Memory B cell (primary cell): ENCODE results near the gene UBXN6.

Experiments used
- ATAC-seq: fragments of 150-1000 bp; cut with Tn5 transposase; 2 replicates; pipeline ENCODE4 v1.10.0; 2021; ENCODE audit warnings: low read depth, mild to moderate bottlenecking, moderate library complexity
- DNase-seq, 2 donors: peaks; one replicate each; pipeline ENCODE4 v3.0.0; 2022; ENCODE audit warnings: low spot score in 2 of 2
- H3K27ac Mint-ChIP-seq: one replicate; pipeline ENCODE4 v1.8.0; 2022; ENCODE audit warnings: mild to moderate bottlenecking, moderate library complexity, mixed read lengths
- H3K27me3 Mint-ChIP-seq: one replicate; pipeline ENCODE4 v1.8.0; 2022; ENCODE audit warnings: mixed read lengths
- H3K36me3 Mint-ChIP-seq: one replicate; pipeline ENCODE4 v1.8.0; 2022; ENCODE audit warnings: mild to moderate bottlenecking, mixed read lengths
- H3K4me1 Mint-ChIP-seq: one replicate; pipeline ENCODE4 v1.8.0; 2022; ENCODE audit warnings: mixed read lengths
- H3K4me3 Mint-ChIP-seq: one replicate; pipeline ENCODE4 v1.8.0; 2022; ENCODE audit warnings: mild to moderate bottlenecking, moderate library complexity, mixed read lengths
- H3K9me3 Mint-ChIP-seq: one replicate; pipeline ENCODE4 v1.8.0; 2022; ENCODE audit warnings: mixed read lengths

The UBXN6 gene

GRCh38 chr19:4457654-4458395 is at the start of gene UBXN6:
UBXN6 (minus strand) TSS chr19:4457794; CDS start chr19:4457697, 97 bp downstream.
- peak within 1 kb of the TSS; percentile 88 for H3K4me3 Mint-ChIP-seq
- peaks cover 25% of the 10 kb centered on the region for H3K4me1 Mint-ChIP-seq
- DNase-seq (peak; percentile 94 to 95), ATAC-seq (peak; percentile 98)
- H3K9me3 Mint-ChIP-seq: no peaks in the 10 kb centered on the region
- H3K27ac Mint-ChIP-seq: peak within 1 kb of the TSS; percentile 95
- peaks cover 7% of the 10 kb centered on the region for H3K36me3 Mint-ChIP-seq
- H3K27me3 Mint-ChIP-seq: no peaks in the 10 kb centered on the region

- DNase-seq: no peak
- Mint-ChIP-seq H3K27me3 (no peaks in the 10 kb centered on the region), H3K4me1 (peaks cover 3% of the 10 kb centered on the region), H3K4me3 (no peak overlapping the region), H3K27ac (no peak overlapping the region), H3K9me3 (peaks cover 2% of the 10 kb centered on the region), H3K36me3 (peaks cover 12% of the 10 kb centered on the region)
- ATAC-seq: no peak
Observed at GRCh38 chr19:4507150-4507452, 49.5 kb upstream of the UBXN6 start.

GRCh38 chr19:4506449-4507149 is 49.0 kb upstream of the UBXN6 start:
- H3K4me3 Mint-ChIP-seq: no peak overlapping the region
- no peaks in the 10 kb centered on the region for H3K27me3 Mint-ChIP-seq
- ATAC-seq: no peak
- no peak for DNase-seq
- H3K9me3 Mint-ChIP-seq: peaks cover 2% of the 10 kb centered on the region
- H3K27ac Mint-ChIP-seq: no peak overlapping the region
- H3K4me1 Mint-ChIP-seq: peaks cover 3% of the 10 kb centered on the region
- peaks cover 12% of the 10 kb centered on the region for H3K36me3 Mint-ChIP-seq

- Mint-ChIP-seq H3K4me3 (no peak overlapping the region), H3K27ac (no peak overlapping the region), H3K9me3 (peaks cover 2% of the 10 kb centered on the region), H3K4me1 (peaks cover 3% of the 10 kb centered on the region), H3K36me3 (peaks cover 12% of the 10 kb centered on the region), H3K27me3 (no peaks in the 10 kb centered on the region)
- DNase-seq (no peak), ATAC-seq (no peak)
Observed at GRCh38 chr19:4505570-4506448, 48.2 kb upstream of the UBXN6 start.

- H3K4me1 Mint-ChIP-seq: peaks cover 3% of the 10 kb centered on the region
Observed at GRCh38 chr19:4504891-4505569, 47.4 kb upstream of the UBXN6 start.

GRCh38 chr19:4504297-4504701 is 46.7 kb upstream of the UBXN6 start:
- no peak overlapping the region for H3K4me3 Mint-ChIP-seq
- H3K27ac Mint-ChIP-seq: no peak overlapping the region
- H3K4me1 Mint-ChIP-seq: peaks cover 3% of the 10 kb centered on the region
- H3K9me3 Mint-ChIP-seq: peaks cover 2% of the 10 kb centered on the region
- H3K36me3 Mint-ChIP-seq: peaks cover 20% of the 10 kb centered on the region
- DNase-seq: no peak
- H3K27me3 Mint-ChIP-seq: no peaks in the 10 kb centered on the region
- no peak for ATAC-seq

More at GRCh38 chr19:4504891-4505569, 47.4 kb upstream of the UBXN6 start:
- no peak for DNase-seq
- Mint-ChIP-seq H3K27me3 (no peaks in the 10 kb centered on the region), H3K9me3 (peaks cover 2% of the 10 kb centered on the region), H3K36me3 (peaks cover 14% of the 10 kb centered on the region), H3K4me3 (no peak overlapping the region), H3K27ac (no peak overlapping the region)
- ATAC-seq: no peak

GRCh38 chr19:4503825-4504170 is 46.2 kb upstream of the UBXN6 start:
- DNase-seq (no peak), ATAC-seq (no peak)
- no peak overlapping the region for H3K4me3 Mint-ChIP-seq
- H3K27me3 Mint-ChIP-seq: no peaks in the 10 kb centered on the region
- peaks cover 20% of the 10 kb centered on the region for H3K36me3 Mint-ChIP-seq
- H3K4me1 Mint-ChIP-seq: peaks cover 3% of the 10 kb centered on the region
- H3K9me3 Mint-ChIP-seq: peaks cover 2% of the 10 kb centered on the region
- no peak overlapping the region for H3K27ac Mint-ChIP-seq

GRCh38 chr19:4503132-4503824 is 45.7 kb upstream of the UBXN6 start:
- no peak overlapping the region for H3K4me3 Mint-ChIP-seq
- no peaks in the 10 kb centered on the region for H3K27me3 Mint-ChIP-seq
- DNase-seq (no peak), ATAC-seq (no peak)
- H3K9me3 Mint-ChIP-seq: peaks cover 2% of the 10 kb centered on the region
- no peak overlapping the region for H3K27ac Mint-ChIP-seq
- H3K4me1 Mint-ChIP-seq: peaks cover 3% of the 10 kb centered on the region
- H3K36me3 Mint-ChIP-seq: peaks cover 20% of the 10 kb centered on the region

- no peak for DNase-seq
- ATAC-seq: no peak
- peaks cover 24% of the 10 kb centered on the region for H3K36me3 Mint-ChIP-seq
- H3K4me3 Mint-ChIP-seq: no peak overlapping the region
- no peak overlapping the region for H3K27ac Mint-ChIP-seq
- H3K9me3 Mint-ChIP-seq: peaks cover 2% of the 10 kb centered on the region
- peaks cover 3% of the 10 kb centered on the region for H3K4me1 Mint-ChIP-seq
- H3K27me3 Mint-ChIP-seq: no peaks in the 10 kb centered on the region
Observed at GRCh38 chr19:4502282-4503131, 44.9 kb upstream of the UBXN6 start.

GRCh38 chr19:4501691-4502090 is 44.1 kb upstream of the UBXN6 start:
- ATAC-seq: no peak
- H3K36me3 Mint-ChIP-seq: peaks cover 24% of the 10 kb centered on the region

GRCh38 chr19:4500841-4501591 is 43.4 kb upstream of the UBXN6 start:
- Mint-ChIP-seq H3K36me3 (peaks cover 20% of the 10 kb centered on the region), H3K27me3 (no peaks in the 10 kb centered on the region), H3K4me1 (no peaks in the 10 kb centered on the region), H3K27ac (no peak overlapping the region), H3K4me3 (no peak overlapping the region), H3K9me3 (no peaks in the 10 kb centered on the region)
- ATAC-seq (no peak), DNase-seq (no peak)

More at GRCh38 chr19:4501691-4502090, 44.1 kb upstream of the UBXN6 start:
- no peak for DNase-seq
- Mint-ChIP-seq H3K4me1 (peaks cover 3% of the 10 kb centered on the region), H3K27me3 (no peaks in the 10 kb centered on the region), H3K4me3 (no peak overlapping the region), H3K9me3 (peaks cover 2% of the 10 kb centered on the region), H3K27ac (no peak overlapping the region)

GRCh38 chr19:4499855-4500254 is 42.3 kb upstream of the UBXN6 start:
- Mint-ChIP-seq H3K27ac (no peak overlapping the region), H3K36me3 (peaks cover 12% of the 10 kb centered on the region), H3K4me3 (no peak overlapping the region), H3K27me3 (no peaks in the 10 kb centered on the region), H3K9me3 (no peaks in the 10 kb centered on the region), H3K4me1 (no peaks in the 10 kb centered on the region)
- DNase-seq: no peak
- no peak for ATAC-seq
